ENCODE data around the gene SLC46A1.
A peak's percentile ranks its signal among the peaks of the same experiment; 100 is the strongest.
"Not testable (repeated sequence)": the region's sequence is repeated elsewhere in the genome, so short reads cannot be mapped to it uniquely, and the experiment has no call there.

Gene SLC46A1

DNA sequence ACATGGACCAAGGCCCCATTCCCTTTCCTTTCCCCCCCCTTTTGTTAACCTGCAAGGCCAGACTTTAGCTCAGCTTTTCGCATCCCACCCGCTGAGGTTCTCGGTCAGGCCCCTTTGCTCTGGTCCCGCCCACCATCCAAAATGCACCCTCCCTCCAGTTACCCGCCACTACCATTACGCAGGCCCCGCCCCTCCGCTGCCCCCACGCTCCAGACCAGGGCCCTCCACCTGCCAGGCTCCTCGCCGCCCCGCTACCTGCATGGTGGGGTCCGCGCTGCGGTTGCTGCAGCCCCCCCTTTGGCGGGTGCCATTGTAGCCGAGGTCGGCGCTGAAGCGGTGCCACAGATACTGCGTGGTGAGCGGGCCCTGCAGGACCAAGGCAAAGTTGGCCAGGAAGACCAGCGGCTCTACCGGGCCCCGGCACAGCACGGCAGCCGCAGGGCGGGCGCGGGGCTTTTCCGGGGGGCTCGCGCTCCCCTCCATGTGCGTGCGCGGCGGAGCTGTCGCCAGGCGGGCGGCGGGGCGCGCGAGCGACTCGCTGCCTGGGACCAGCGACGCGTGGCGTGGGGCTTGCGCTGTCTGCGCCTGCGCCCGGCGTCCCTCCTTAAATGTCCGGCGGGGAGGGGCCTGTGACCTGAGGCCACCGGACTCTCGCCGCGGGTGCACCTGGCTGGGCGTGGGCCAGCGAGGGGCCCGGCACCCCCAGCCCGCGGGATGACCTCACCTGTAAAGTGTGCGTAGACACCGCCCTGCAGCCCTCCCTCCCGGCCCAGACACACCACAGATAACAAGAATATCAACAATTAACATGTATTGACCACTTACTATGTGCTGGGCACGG is at the start of gene SLC46A1:
Gene SLC46A1 (minus strand): TSS at position 581 of the 841 bp plus-strand sequence. CDS start 98 bp downstream, at position 483.
- DNase-seq (ENCODE audit: low read depth), result no peak

DNA sequence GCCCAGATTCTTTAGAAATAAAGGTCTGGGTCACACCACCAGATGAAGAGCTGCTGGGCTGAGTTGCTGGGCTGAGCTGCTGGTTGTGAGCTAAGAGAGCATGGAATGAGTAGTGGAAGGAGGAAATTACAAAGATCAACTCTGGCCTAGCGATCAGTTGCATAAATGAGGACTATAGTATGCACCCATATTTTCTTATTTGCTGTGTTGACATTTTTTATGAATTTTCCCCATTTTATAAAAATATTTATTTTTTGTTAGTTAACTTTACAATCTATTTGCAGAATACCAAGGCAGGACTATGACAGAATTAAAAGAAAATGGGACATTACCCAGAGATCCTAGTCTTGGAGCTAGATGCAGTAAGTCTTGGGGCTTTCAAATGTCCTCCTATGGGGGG is 43.8 kb upstream of the SLC46A1 start:
- no peak for DNase-seq (ENCODE audit: low read depth)

DNA sequence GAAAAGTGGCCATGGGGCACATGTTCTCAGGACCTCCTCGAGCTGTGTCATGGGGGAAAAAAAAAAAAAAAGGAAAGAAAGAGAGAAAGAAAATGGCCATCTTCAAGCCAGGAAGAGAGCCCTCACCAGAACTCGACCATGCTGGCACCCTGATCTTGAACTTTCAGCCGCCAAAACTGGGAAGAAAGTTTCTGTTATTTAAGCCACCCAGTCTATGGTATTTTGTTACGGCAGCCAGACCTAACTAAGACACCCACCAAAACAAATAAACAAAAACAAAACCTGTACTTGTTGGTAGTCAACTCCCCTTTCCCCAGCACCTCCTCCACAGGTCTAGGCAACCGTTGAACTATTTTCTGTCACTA is 41.4 kb upstream of the SLC46A1 start:
- DNase-seq (ENCODE audit: low read depth), result no peak

- no peak for DNase-seq (ENCODE audit: low read depth)
These were observed 40.8 kb upstream of the SLC46A1 start for GRCh38 chr17:28446716-28447395.

DNA sequence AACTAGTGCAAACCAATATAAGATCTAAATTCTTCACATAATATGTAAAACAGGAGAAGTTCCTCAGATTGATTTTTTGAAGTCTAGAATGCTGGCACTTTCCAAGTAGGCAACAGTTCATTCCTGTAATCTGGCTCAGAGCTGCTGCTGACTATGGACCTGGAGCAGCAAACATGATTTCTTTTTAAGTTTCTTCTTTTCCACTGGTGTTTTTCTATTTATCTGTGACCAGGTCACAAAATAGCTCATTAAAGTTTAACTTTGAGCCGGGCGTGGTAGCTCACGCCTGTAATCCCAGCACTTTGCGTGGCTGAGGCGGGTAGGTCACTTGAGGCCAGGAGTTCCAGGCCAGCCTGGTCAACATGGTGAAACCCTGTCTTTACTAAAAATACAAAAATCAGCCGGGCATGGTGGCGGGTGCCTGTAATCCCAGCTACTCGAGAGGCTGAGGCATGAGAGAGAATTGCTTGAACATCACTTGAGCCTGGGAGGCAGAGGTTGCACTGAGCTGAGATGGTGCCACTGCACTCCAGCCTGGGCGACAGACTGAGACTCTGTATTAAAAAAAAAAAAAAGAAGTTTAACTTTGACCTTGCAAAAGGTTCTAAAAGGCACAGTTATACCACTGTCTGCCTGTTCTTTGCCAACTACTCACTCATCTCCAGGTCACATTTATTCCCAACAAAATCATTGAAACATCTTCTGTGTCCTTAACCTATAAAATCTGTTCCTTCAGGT is 38.1 kb upstream of the SLC46A1 start:
- no peak for DNase-seq (ENCODE audit: low read depth)

DNA sequence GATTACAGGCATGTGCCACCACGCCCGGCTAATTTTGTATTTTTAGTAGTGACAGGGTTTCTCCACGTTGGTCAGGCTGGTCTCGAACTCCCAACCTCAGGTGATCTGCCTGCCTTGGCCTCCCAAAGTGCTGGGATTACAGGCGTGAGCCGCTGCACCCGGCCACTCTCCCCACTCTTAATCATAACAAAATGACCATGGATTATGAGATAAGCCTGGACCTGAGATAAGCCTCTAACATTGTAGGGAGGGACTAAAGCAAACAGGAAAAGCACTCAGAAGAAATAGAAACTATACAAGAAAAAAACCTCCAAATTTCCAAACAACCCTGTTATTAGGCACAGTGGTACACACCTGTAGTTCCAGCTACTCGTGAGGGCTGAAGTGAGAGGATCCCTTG is 28.3 kb upstream of the SLC46A1 start:
- not testable (repeated sequence) for DNase-seq (ENCODE audit: low read depth)

DNA sequence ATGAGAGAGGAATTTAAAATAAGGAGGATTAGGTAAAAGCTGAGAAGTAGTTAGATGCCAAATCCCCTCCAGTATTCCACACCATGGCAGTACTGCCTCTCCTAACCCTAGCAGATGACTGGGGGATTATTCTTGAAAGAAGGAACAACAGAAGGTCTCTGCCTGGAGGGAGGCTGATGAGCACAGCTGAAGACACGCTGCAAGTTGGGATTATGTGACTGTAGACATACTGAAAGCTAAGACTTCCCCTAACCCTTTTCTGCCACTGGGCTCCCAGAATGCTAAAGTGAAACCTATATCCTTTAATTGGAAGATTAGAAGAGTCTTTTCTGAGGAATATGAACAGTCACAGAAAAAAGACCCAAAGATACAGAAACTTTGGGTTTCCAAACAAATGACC is 27.7 kb upstream of the SLC46A1 start:
- DNase-seq (ENCODE audit: low read depth), result no peak

DNA sequence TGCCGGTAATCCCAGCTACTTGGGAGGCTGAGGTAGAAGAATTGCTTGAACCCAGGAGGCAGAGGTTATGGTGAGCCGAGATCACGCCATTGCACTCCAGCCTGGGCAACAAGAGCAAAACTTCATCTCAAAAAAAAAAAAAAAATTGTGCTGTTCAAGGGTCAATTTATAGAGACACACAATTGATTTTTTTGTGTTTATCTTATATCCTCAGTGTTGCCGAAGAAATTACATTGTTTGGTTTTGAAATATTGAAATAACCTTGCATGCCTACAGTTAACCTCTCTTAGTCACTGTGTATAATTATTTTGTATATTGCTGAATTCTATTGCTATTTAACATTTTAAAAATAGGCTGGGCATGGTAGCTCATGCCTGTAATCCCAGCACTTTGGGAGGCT is 22.0 kb upstream of the SLC46A1 start:
- DNase-seq (ENCODE audit: low read depth), result not testable (repeated sequence)

DNA sequence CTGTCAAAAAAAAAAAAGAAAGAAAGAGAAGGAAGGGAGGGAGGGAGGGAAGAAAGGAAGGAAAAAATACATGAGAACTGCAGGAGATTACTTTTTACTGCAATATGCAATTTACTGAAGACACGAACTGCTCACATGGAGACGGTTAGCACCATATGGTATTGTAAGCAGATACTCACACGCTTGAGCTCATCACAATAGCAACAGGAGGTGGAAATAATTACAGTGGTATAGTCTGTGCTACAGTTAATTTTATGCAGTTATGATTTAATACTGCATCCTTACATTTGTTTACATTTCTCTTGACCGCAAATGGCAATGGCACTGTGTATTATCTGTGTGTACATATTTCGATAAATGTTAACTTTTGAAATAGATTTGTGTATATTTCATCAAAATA is 21.4 kb upstream of the SLC46A1 start:
- no peak for DNase-seq (ENCODE audit: low read depth)

DNA sequence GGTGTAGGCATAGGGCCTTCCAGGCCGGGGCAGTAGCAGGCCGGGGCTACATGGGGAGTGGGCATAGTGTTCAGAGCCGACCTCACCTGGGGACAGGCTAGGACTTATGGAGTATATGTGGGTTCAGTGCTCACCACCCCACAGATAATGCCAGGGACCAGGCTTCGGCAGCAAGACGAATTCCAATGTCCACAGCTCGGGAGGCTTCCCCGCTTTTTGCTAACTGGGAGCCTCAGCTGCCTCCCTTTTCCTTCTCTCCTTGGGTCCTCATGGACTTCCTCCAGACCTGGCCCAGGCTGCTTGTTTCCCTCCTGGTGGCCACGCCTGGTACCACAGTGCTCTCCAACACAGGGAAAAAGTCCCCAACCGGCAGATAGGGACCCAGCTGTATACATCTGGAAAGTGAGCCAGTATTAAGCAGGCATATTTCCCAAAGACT is 20.1 kb upstream of the SLC46A1 start:
- no peak for DNase-seq (ENCODE audit: low read depth)

- DNase-seq (ENCODE audit: low read depth), result no peak
These were observed 19.2 kb upstream of the SLC46A1 start for GRCh38 chr17:28425206-28425605.

GRCh38 chr17:28421787-28422305 is 15.8 kb upstream of the SLC46A1 start:
- no peak for DNase-seq (ENCODE audit: low read depth)

GRCh38 chr17:28416703-28417311 is 10.8 kb upstream of the SLC46A1 start:
- DNase-seq (ENCODE audit: low read depth), result peak; percentile 22

GRCh38 chr17:28415886-28416285 is 9.9 kb upstream of the SLC46A1 start:
- no peak for DNase-seq (ENCODE audit: low read depth)

GRCh38 chr17:28413804-28414203 is 7.8 kb upstream of the SLC46A1 start:
- DNase-seq (ENCODE audit: low read depth), result no peak

GRCh38 chr17:28412099-28412498 is 6.1 kb upstream of the SLC46A1 start:
- no peak for DNase-seq (ENCODE audit: low read depth)

DNA sequence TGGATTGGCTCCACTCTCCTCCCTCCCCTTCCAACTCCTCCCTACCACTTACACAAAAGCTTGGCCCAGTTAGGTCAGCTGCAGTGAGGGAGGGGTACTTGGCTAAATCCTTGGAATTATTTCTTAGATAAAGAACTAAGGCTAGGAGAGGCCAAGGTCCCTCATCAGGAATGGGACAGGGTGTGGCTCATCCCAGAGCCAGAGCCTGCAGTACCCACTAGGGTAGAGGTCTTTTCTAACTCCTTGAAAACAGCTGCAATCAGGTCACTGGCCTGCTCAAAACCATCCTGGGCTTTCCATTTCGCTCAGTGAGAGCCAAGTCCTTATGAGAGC is 1.9 kb upstream of the SLC46A1 start:
- DNase-seq (ENCODE audit: low read depth), result no peak

GRCh38 chr17:28407130-28407973 is 1.3 kb upstream of the SLC46A1 start:
- DNase-seq (ENCODE audit: low read depth), result no peak

DNA sequence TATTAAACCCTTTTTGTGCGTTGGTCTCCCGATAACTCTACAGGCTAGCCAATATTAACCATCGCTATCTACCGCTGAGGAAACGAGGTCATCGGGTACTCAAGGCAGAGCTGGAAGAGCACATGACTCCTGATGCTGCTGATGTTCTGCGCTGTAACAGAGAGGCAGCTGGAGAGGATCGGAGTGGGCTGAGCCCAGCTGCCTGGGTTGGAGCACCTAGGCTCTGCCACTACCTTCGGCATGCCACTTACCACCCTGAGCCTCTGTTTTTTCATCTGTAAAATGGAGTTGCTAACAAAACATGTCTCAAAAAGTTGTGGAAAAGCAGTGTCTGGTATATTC is 432 bp upstream of the SLC46A1 start:
- DNase-seq (ENCODE audit: low read depth), result no peak

DNA sequence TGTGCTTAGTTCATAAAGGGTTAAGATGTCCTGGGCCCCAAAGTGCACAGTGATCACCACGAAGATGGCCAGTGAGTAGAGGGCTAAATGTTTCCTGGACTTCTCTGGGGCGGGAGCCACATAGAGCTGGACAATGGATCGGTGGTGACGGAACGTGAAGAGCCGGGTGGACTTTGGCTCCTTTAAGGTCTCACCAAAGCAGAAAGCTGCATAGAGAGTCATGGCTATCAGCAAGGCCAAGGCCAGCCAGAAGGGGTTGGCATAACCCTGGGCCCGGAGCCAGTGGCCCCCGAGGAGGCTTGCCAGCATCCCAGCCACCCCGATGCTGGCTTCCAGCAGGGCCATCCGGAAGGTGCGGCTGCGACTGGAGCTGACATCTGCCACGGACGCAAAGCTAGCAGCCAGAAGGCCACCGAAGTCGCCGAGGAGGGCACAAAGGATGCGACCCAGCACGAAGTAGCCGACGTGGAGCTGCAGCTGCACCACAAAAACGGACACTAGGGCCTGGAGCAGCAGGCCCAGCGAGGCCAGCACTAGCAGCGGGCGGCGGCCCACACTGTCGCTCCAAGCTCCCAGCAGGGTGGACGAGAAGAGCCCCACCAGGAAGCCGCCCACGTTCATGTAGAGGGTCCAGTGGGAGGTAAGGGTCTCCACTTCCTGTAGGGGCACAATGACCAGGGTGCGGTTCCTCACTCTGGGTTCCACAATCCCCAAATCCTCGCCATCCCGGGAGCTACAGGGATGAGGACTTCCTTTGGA is 1.0 kb downstream of the SLC46A1 start:
- no peak for DNase-seq (ENCODE audit: low read depth)

GRCh38 chr17:28404461-28404811 is 1.6 kb downstream of the SLC46A1 start:
- DNase-seq (ENCODE audit: low read depth), result no peak

Measured in non-pigmented ciliary epithelial cell (primary cell).